VCaP (cell line): ENCODE data around the gene CWC27.

Experiments
- H3K27ac ChIP-seq: fragments of 450-650 bp; 2 replicates; pipeline ENCODE4 v1.5.1; 2017
- TF ChIP-seq, protein P1 (sequence below): fragments of 450-650 bp; conservative IDR thresholded peaks from 2 replicates; pipeline ENCODE4 v1.5.1; 2017; ENCODE audit warnings: mild to moderate bottlenecking, moderate library complexity

Gene CWC27

DNA sequence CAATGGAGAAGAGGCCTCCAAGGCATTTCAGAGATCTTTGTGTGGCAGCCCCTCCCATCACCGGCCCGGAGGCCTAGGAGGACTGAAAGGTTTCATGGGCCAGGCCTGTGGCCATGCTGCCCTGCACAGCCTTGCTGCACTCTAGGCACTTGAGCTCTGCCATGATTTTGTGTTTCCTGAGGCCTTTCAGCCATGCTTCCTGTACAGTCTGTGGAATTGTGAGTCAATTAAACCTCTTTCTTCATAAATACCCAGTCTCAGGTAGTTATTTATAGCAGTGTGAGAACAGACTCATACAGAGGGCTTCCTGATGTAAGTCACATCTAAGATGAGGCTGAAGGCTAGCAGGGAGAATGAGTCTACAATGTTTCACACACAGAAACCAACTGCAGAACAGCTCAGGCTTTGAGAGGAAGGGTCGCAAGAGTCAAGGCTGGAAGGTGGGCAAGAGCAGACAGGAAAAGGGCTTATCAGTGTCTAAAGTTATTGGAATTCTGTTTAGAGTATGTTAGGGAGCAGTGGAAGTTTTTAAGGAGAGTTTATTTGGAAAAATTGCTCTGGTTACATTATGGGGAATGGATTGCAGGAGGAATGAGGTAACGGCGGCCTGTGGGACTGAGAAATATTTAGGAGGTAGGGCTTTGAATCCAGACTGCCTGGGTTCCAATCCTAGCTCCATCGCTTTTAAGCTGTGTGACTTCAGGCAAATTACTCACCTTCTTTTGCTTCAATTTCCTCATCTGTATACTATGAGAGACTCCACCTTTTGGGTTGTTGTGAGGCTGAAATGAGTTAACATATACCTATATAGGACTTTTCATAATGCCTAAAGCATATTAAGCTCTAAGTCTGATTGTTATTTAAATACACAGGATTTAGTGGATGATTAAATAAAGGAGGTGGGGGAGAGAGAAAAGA lies 291.2 kb downstream of the CWC27 start:
- no peak overlapping the region for H3K27ac ChIP-seq
- TF ChIP-seq, protein P1, sequence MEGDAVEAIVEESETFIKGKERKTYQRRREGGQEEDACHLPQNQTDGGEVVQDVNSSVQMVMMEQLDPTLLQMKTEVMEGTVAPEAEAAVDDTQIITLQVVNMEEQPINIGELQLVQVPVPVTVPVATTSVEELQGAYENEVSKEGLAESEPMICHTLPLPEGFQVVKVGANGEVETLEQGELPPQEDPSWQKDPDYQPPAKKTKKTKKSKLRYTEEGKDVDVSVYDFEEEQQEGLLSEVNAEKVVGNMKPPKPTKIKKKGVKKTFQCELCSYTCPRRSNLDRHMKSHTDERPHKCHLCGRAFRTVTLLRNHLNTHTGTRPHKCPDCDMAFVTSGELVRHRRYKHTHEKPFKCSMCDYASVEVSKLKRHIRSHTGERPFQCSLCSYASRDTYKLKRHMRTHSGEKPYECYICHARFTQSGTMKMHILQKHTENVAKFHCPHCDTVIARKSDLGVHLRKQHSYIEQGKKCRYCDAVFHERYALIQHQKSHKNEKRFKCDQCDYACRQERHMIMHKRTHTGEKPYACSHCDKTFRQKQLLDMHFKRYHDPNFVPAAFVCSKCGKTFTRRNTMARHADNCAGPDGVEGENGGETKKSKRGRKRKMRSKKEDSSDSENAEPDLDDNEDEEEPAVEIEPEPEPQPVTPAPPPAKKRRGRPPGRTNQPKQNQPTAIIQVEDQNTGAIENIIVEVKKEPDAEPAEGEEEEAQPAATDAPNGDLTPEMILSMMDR = no peak

DNA sequence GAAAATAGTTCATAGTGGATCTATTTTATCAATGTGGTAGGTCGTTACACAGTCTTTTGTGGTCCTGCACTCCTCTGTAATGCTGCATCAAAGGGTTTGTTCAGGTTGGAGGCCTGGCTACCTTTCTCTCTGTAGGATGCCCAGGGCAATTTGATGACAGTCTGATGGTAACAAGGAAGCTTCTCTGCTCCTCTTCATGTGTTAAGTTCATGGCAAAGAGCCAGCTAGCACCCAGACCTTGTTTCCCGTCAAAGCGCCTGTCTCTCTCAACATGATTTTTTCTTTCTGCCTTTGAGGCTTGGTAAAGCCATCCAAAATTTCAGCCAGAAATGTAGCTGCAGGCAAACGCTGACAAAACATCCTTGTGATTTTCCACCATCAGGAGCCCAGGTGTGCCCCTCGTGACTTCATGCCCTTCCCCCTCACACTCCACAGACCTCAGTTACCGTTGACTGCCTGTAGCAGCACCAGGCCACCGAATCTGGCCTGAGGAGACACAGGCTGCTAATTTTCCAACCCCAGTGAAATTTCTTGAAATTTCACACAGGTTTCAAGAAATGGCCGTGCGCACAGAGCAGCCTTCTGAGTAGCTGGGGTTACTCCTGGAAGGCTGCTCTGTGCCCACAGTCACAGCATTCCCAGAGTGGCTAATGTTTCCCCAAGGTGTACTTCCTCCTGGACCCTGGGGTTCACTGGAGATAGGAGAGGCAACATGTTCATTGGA lies 292.7 kb downstream of the CWC27 start:
- TF ChIP-seq, protein P1 = no peak
- no peak overlapping the region for H3K27ac ChIP-seq

DNA sequence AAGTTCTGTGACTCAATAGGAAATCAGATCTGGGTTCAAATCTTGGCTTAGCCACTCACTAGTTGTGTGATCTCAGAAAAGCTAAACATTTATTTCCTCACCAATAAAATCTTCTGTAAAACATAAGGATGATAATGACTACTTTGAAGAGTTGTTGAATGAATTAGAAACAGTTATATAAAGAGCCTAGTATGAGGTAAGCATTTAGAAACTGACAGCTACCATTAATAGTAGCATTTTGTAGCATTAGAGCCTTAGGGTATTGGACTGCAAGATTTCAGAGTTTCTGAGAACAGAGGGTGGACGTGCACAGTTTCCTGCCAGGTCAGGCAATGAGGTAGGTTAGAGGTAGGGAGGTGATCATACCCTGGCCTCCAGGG lies 293.2 kb downstream of the CWC27 start:
- H3K27ac ChIP-seq = no peak overlapping the region

DNA sequence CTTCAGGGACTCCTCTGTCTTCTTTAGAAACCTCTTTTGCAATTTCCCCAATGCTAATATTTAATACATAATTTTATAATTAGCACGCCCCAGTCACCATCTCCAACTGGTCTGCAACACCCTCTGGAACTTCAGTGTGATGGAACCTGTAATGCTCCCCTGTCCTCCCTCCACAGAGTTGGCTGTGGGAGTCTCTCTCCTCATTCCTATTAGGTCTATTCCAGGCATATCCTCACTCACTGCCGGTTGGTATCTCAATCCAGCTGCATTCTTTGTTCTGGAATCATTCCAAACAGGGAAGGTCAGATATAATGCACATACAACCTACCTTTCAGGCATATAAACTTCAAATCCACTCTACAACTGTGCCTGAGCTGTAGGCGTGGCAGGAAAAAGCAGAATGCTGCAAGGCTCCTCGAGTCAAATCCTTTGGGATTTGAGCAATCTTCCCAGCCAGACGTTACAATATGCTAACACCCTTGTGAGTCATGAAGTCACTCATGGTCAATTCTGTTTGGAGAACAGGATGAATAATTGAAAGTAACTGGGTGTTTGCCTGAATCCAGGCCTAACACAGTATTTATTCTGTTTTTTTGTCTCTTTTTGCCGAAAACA lies 293.8 kb downstream of the CWC27 start:
- TF ChIP-seq, protein P1 = no peak
- no peak overlapping the region for H3K27ac ChIP-seq

More for the DNA sequence above, 293.2 kb downstream of the CWC27 start:
- TF ChIP-seq, protein P1 = no peak

DNA sequence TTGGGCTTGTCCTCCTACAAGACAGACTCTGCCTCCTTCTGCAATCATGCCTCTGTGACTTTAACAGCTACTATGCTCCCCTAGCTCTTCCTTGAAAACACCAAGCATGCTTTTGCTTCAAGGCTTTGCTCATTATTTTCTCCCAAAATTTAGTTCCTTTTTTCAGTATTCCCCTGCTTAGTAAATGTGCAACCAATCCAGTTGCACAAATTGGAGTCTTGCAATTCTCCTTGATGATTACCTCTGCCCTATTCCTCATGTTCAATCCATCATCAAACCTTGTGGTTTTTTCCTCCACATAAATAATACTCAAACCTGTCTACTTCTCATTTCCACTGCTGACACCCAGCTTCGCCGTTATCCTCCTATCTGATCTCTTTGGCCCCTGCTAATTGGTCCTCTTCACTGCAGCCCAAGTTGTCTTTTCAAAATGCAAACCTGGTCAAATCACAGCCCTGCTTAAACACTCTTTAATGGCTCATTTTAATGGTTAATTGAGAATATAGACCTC lies 296.3 kb downstream of the CWC27 start:
- TF ChIP-seq, protein P1 = no peak
- no peak overlapping the region for H3K27ac ChIP-seq

DNA sequence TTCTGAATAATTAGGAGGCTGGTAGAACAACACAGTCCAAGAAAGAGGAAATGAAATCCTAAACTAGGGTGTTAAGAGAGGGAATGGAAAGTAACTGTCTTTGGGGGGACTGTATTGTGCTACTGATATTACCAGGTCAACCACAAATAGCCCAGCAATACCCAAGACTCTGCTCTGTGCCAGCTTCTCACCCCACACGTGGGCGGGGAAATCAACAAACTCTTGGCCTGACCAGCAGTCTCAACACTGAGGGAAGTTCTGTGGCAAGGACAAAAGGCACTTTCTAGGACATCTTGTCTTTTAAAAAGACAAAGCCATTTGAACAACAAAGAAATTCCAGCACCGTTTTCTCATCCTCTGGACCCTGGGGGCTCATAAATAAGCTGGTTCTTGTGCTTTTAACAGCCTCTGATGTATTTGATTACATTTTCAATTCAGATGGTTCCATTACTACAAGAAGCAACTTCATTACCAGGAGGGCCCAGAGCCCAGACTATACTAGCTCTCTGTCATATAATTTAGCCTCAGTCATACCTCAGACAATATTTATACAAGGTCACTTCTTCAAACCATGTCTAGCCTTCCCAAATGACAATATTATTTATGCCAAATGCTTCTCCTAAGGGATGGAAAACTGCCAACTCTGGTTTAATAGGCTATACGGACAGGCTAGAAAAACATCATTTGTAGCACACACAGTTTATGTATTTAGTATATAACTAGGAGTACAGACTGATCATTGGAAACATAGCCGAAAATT lies 297.8 kb downstream of the CWC27 start:
- no peak overlapping the region; the same call in 1 of the 2 replicates for H3K27ac ChIP-seq

More for the DNA sequence above, 297.8 kb downstream of the CWC27 start:
- TF ChIP-seq, protein P1 = no peak
